ENCODE results near the gene UBIAD1.
"Not testable (repeated sequence)": the region's sequence is repeated elsewhere in the genome, so short reads cannot be mapped to it uniquely, and the experiment has no call there.

The UBIAD1 gene

DNA sequence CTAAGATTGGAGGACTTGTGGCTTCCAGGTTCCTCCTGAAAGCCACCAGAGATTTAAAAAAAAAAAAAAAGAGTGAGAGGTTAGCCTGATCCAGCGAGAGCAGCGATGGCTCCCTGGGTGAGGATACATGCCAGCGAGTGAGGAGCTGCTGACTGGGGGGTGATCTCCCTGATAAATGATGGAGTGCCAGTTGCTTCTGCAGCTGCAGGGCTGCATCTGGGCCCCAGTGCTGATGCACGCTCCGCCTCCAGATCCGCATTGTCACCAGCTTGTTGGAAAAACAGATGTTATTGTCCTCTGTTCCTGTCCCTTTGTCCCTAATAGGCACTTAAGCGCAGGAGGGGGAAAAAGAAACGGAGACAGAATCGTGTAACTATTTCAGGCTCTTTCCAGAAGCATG is 28.6 kb downstream of the UBIAD1 start:
- no peak for DNase-seq
- in situ Hi-C loops (cut with HindIII; ENCODE audit: low pct_ligation_motif_present, low pct_unique_long_range_greater_than_20kb, low sequenced_read_pairs), result no loop called here

DNA sequence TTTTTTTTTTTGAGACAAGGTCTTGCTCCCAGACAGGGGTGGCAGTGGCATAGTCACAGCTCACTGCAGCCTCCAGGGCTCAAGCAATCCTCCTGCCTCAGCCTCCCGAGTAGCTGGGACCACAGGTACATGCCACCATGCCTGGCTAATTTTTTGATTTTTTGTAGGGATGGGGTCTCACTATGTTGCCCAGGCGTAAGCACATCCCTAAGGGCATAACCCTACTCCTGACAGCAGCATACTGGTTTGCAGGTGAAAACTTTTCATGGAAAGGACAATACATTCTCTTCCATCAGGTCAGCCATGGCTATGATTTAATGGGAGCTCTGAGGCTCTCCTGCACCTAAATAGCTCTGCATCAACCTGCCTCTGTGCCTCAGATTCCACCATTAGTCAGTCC is 29.4 kb downstream of the UBIAD1 start:
- in situ Hi-C loops (cut with HindIII; ENCODE audit: low pct_ligation_motif_present, low pct_unique_long_range_greater_than_20kb, low sequenced_read_pairs), result no loop called here
- DNase-seq, result no peak

DNA sequence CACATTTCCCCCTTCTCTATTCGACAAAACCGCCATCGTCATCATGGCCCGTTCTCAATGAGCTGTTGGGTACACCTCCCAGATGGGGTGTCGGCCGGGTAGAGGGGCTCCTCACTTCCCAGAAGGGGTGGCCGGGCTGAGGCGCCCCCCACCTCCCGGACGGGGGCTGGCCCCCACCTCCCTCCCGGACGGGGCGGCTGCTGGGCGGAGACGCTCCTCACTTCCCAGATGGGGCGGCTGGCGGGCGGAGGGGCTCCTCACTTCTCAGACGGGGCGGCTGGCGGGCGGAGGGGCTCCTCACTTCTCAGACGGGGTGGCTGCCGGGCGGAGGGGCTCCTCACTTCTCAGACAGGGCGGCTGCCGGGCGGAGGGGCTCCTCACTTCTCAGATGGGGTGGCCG is 32.5 kb downstream of the UBIAD1 start:
- in situ Hi-C loops (cut with HindIII; ENCODE audit: low pct_ligation_motif_present, low pct_unique_long_range_greater_than_20kb, low sequenced_read_pairs); DNase-seq: not testable (repeated sequence)

GRCh38 chr1:11307852-11308251 is 34.9 kb downstream of the UBIAD1 start:
- no peak for DNase-seq
- in situ Hi-C loops (cut with HindIII; ENCODE audit: low pct_ligation_motif_present, low pct_unique_long_range_greater_than_20kb, low sequenced_read_pairs), result no loop called here

- no peak for DNase-seq
- in situ Hi-C loops (cut with HindIII; ENCODE audit: low pct_ligation_motif_present, low pct_unique_long_range_greater_than_20kb, low sequenced_read_pairs), result no loop called here
Observed at GRCh38 chr1:11308699-11309224, 35.8 kb downstream of the UBIAD1 start.

DNA sequence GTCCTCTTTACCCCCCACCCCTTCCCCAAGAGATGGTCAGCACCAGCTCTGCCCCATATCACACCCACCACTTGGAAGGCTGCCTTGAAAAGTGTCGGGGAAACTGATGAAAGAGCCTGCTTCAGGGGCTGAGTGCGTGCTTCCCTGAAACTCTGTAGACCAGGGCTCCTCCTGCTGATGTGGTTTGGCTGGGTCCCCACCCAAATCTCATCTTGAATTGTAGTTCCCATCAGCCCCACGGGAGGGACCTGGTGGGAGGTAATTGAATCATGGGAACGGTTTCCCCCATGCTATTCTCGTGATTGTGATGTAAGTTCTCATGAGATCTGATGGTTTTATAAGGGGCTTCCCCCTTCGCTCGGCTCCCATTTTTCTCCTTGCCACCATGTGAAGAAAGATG is 36.4 kb downstream of the UBIAD1 start:
- in situ Hi-C loops (cut with HindIII; ENCODE audit: low pct_ligation_motif_present, low pct_unique_long_range_greater_than_20kb, low sequenced_read_pairs), result no loop called here

GRCh38 chr1:11311816-11312755 is 39.1 kb downstream of the UBIAD1 start:
- no peak for DNase-seq
- in situ Hi-C loops (cut with HindIII; ENCODE audit: low pct_ligation_motif_present, low pct_unique_long_range_greater_than_20kb, low sequenced_read_pairs), result no loop called here

More for the DNA sequence above, 36.4 kb downstream of the UBIAD1 start:
- DNase-seq, result no peak

GRCh38 chr1:11314959-11315358 is 42.0 kb downstream of the UBIAD1 start:
- DNase-seq, result no peak
- in situ Hi-C loops (cut with HindIII; ENCODE audit: low pct_ligation_motif_present, low pct_unique_long_range_greater_than_20kb, low sequenced_read_pairs), result no loop called here

DNA sequence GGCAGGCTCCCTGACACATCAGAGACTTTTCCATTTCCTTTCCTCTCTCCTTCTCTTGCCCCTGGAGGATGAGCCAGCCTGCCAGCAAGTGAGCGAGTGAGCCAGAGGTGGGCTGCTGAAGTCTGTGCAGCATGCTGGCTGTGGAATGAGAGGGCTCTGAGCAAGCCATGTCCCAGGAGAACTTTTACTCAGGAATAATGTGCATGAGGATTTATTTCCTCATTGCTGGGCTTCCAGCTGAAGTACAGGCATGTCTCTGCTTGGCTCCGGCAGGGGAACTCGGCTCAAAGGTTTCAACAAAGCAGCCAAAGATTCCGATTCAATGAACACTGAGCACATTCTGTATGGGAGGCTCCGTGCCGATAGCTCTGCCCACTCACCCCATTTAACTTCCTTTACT is 43.7 kb downstream of the UBIAD1 start:
- no peak for DNase-seq
- in situ Hi-C loops (cut with HindIII; ENCODE audit: low pct_ligation_motif_present, low pct_unique_long_range_greater_than_20kb, low sequenced_read_pairs), result no loop called here

GRCh38 chr1:11318982-11319381 is 46.0 kb downstream of the UBIAD1 start:
- no peak for DNase-seq

GRCh38 chr1:11320153-11320936 is 47.3 kb downstream of the UBIAD1 start:
- in situ Hi-C loops (cut with HindIII; ENCODE audit: low pct_ligation_motif_present, low pct_unique_long_range_greater_than_20kb, low sequenced_read_pairs), result no loop called here
- no peak for DNase-seq

More at GRCh38 chr1:11318982-11319381, 46.0 kb downstream of the UBIAD1 start:
- in situ Hi-C loops (cut with HindIII; ENCODE audit: low pct_ligation_motif_present, low pct_unique_long_range_greater_than_20kb, low sequenced_read_pairs), result no loop called here

- in situ Hi-C loops (cut with HindIII; ENCODE audit: low pct_ligation_motif_present, low pct_unique_long_range_greater_than_20kb, low sequenced_read_pairs), result no loop called here
- no peak for DNase-seq
Observed at GRCh38 chr1:11321656-11322491, 48.9 kb downstream of the UBIAD1 start.

- DNase-seq, result no peak
- in situ Hi-C loops (cut with HindIII; ENCODE audit: low pct_ligation_motif_present, low pct_unique_long_range_greater_than_20kb, low sequenced_read_pairs), result no loop called here
Observed at GRCh38 chr1:11324567-11325165, 51.7 kb downstream of the UBIAD1 start.

GRCh38 chr1:11326070-11326469 is 53.1 kb downstream of the UBIAD1 start:
- in situ Hi-C loops (cut with HindIII; ENCODE audit: low pct_ligation_motif_present, low pct_unique_long_range_greater_than_20kb, low sequenced_read_pairs), result no loop called here
- no peak for DNase-seq

DNA sequence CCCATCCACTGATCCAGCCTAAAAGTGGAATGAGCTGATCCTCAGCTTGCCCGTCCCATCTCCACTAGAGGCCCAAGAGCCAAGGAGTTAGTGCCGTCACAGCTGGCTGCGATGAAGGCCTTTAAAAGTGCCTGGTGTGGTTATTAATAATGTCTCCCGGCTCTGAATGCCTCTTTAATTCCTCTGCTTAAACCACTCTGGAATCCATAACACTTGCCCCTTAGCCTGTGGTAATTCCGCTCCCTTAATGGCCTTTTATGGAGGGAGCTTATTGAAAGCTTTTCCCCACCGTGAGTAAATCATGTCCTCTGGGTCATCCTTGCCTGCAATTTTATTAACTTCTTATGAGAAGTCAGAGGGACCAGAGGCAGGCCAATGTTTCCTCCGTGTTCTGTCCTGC is 55.4 kb downstream of the UBIAD1 start:
- in situ Hi-C loops (cut with HindIII; ENCODE audit: low pct_ligation_motif_present, low pct_unique_long_range_greater_than_20kb, low sequenced_read_pairs), result no loop called here
- no peak for DNase-seq

GRCh38 chr1:11330411-11330810 is 57.4 kb downstream of the UBIAD1 start:
- in situ Hi-C loops (cut with HindIII; ENCODE audit: low pct_ligation_motif_present, low pct_unique_long_range_greater_than_20kb, low sequenced_read_pairs), result no loop called here
- DNase-seq, result no peak

- in situ Hi-C loops (cut with HindIII; ENCODE audit: low pct_ligation_motif_present, low pct_unique_long_range_greater_than_20kb, low sequenced_read_pairs), result no loop called here
- DNase-seq, result no peak
Observed at GRCh38 chr1:11331036-11331944, 58.3 kb downstream of the UBIAD1 start.
